ENCODE results near the gene KANSL1. TPM values are rescaled to one million over a fixed set of nuclear protein-coding genes. Genes with fewer than 3 reads are reported as not detected.

Gene KANSL1
- total RNA-seq, 1 experiment from 2014 or later = 67.1 TPM

- H3K27ac Mint-ChIP-seq (ENCODE audit: low read depth, unreplicated experiment) = no peak overlapping the region
- ChIA-PET POLR2A (interaction anchor here (0.5 to 1.3 kb wide), 2 partner anchors 34 to 1766 kb away, joined by 3 read pairs; no protein-coding TSS in a partner anchor), CTCF (interaction anchor here (0.5 to 1.1 kb wide), 2 partner anchors 8 to 10 kb away, joined by 3 read pairs; no protein-coding TSS in a partner anchor)
- H3K27me3 Mint-ChIP-seq (ENCODE audit: insufficient read depth, unreplicated experiment) = no peaks in the 10 kb centered on the region
- peaks cover 59% of the 10 kb centered on the region for H3K4me1 Mint-ChIP-seq (ENCODE audit: insufficient read depth, unreplicated experiment)
- no peak for TF ChIP-seq CTCF (IDR thresholded peaks at IDR 0.05; ENCODE audit: unreplicated experiment)
- peaks cover 12% of the 10 kb centered on the region for H3K36me3 Mint-ChIP-seq (ENCODE audit: insufficient read depth, unreplicated experiment)
- H3K4me3 Mint-ChIP-seq (ENCODE audit: unreplicated experiment) = no peak overlapping the region
- intact Hi-C loops (cut with micrococcal nuclease) = no loop called here
- no TSS peak for BruUV-seq (replicated peaks)
- no peak for DNase-seq (ENCODE audit: unreplicated experiment)
- H3K9me3 Mint-ChIP-seq (ENCODE audit: unreplicated experiment) = no peaks in the 10 kb centered on the region
Measured at GRCh38 chr17:46138473-46138872, 54.8 kb downstream of the KANSL1 start.

GRCh38 chr17:46136820-46137219 lies 56.4 kb downstream of the KANSL1 start:
- H3K27me3 Mint-ChIP-seq (ENCODE audit: insufficient read depth, unreplicated experiment) = no peaks in the 10 kb centered on the region
- BruUV-seq (replicated peaks) = no TSS peak
- no peaks in the 10 kb centered on the region for H3K9me3 Mint-ChIP-seq (ENCODE audit: unreplicated experiment)
- peaks cover 59% of the 10 kb centered on the region for H3K4me1 Mint-ChIP-seq (ENCODE audit: insufficient read depth, unreplicated experiment)
- DNase-seq (ENCODE audit: unreplicated experiment) = no peak
- peaks cover 12% of the 10 kb centered on the region for H3K36me3 Mint-ChIP-seq (ENCODE audit: insufficient read depth, unreplicated experiment)
- TF ChIP-seq CTCF (IDR thresholded peaks at IDR 0.05; ENCODE audit: unreplicated experiment) = no peak
- intact Hi-C loops (cut with micrococcal nuclease) = no loop called here
- no peak overlapping the region for H3K27ac Mint-ChIP-seq (ENCODE audit: low read depth, unreplicated experiment)
- H3K4me3 Mint-ChIP-seq (ENCODE audit: unreplicated experiment) = no peak overlapping the region
- ChIA-PET POLR2A (interaction anchor here (1.5 kb wide), 1 partner anchor 8 kb away, joined by 3 read pairs; no protein-coding TSS in a partner anchor), CTCF (interaction anchor here (0.6 to 0.7 kb wide), 2 partner anchors 30 to 846 kb away, joined by 3 read pairs; no protein-coding TSS in a partner anchor)

- no peak for TF ChIP-seq CTCF (IDR thresholded peaks at IDR 0.05; ENCODE audit: unreplicated experiment)
- intact Hi-C loops (cut with micrococcal nuclease) = no loop called here
- peaks cover 56% of the 10 kb centered on the region for H3K4me1 Mint-ChIP-seq (ENCODE audit: insufficient read depth, unreplicated experiment)
- no TSS peak for BruUV-seq (replicated peaks)
- H3K36me3 Mint-ChIP-seq (ENCODE audit: insufficient read depth, unreplicated experiment) = peaks cover 12% of the 10 kb centered on the region
- no peak overlapping the region for H3K4me3 Mint-ChIP-seq (ENCODE audit: unreplicated experiment)
- H3K27ac Mint-ChIP-seq (ENCODE audit: low read depth, unreplicated experiment) = no peak overlapping the region
- no peak for DNase-seq (ENCODE audit: unreplicated experiment)
- H3K9me3 Mint-ChIP-seq (ENCODE audit: unreplicated experiment) = no peaks in the 10 kb centered on the region
- no peaks in the 10 kb centered on the region for H3K27me3 Mint-ChIP-seq (ENCODE audit: insufficient read depth, unreplicated experiment)
- ChIA-PET CTCF (interaction anchor here (0.6 to 0.7 kb wide), 2 partner anchors 816 to 847 kb away, joined by 3 read pairs; no protein-coding TSS in a partner anchor), POLR2A (interaction anchor here (0.6 to 1.5 kb wide), 5 partner anchors 9 to 59 kb away, joined by 3 read pairs; no protein-coding TSS in a partner anchor)
Measured at GRCh38 chr17:46135879-46136563, 57.2 kb downstream of the KANSL1 start.

- TF ChIP-seq CTCF (IDR thresholded peaks at IDR 0.05; ENCODE audit: unreplicated experiment) = no peak
- Mint-ChIP-seq H3K36me3 (ENCODE audit: insufficient read depth, unreplicated experiment) (peaks cover 12% of the 10 kb centered on the region), H3K27ac (ENCODE audit: low read depth, unreplicated experiment) (no peak overlapping the region), H3K27me3 (ENCODE audit: insufficient read depth, unreplicated experiment) (no peaks in the 10 kb centered on the region), H3K4me1 (ENCODE audit: insufficient read depth, unreplicated experiment) (peaks cover 58% of the 10 kb centered on the region), H3K4me3 (ENCODE audit: unreplicated experiment) (no peak overlapping the region), H3K9me3 (ENCODE audit: unreplicated experiment) (no peaks in the 10 kb centered on the region)
- no TSS peak for BruUV-seq (replicated peaks)
- ChIA-PET CTCF (interaction anchor here (0.7 kb wide), 1 partner anchor 815 kb away, joined by 3 read pairs; no protein-coding TSS in a partner anchor), POLR2A (interaction anchor here (0.6 to 1.5 kb wide), 6 partner anchors 10 to 1054 kb away, joined by 3 to 7 read pairs (median 3); no protein-coding TSS in a partner anchor)
- peak; percentile 18 for DNase-seq (ENCODE audit: unreplicated experiment)
- intact Hi-C loops (cut with micrococcal nuclease) = no loop called here
Measured at GRCh38 chr17:46135126-46135812, 58.0 kb downstream of the KANSL1 start.
